ENCODE results near the gene TTC27.

The TTC27 gene

GRCh38 chr2:32711908-32712501 lies 84.2 kb downstream of the TTC27 start:
- TF ChIP-seq CTCF (IDR thresholded peaks at IDR 0.05), result no peak
- no peak overlapping the region for H3K27ac ChIP-seq

- H3K27ac ChIP-seq, result no peak overlapping the region
- no peak for TF ChIP-seq ZFX (IDR thresholded peaks at IDR 0.05; ENCODE audit: borderline replicate concordance)
- TF ChIP-seq CTCF (IDR thresholded peaks at IDR 0.05), result no peak
Observed at GRCh38 chr2:32712870-32713269, 85.0 kb downstream of the TTC27 start.

- H3K27ac ChIP-seq, result no peak overlapping the region
- no peak for TF ChIP-seq CTCF (IDR thresholded peaks at IDR 0.05)
- TF ChIP-seq ZFX (IDR thresholded peaks at IDR 0.05; ENCODE audit: borderline replicate concordance), result no peak
Observed at GRCh38 chr2:32714521-32714920, 86.7 kb downstream of the TTC27 start.

- TF ChIP-seq ZFX (IDR thresholded peaks at IDR 0.05; ENCODE audit: borderline replicate concordance) (no peak), CTCF (IDR thresholded peaks at IDR 0.05) (no peak)
Observed at GRCh38 chr2:32715391-32715841, 87.6 kb downstream of the TTC27 start.

GRCh38 chr2:32715981-32716380 lies 88.1 kb downstream of the TTC27 start:
- H3K27ac ChIP-seq, result no peak overlapping the region
- TF ChIP-seq ZFX (IDR thresholded peaks at IDR 0.05; ENCODE audit: borderline replicate concordance) (no peak), CTCF (IDR thresholded peaks at IDR 0.05) (no peak)

More at GRCh38 chr2:32715391-32715841, 87.6 kb downstream of the TTC27 start:
- H3K27ac ChIP-seq, result no peak overlapping the region

GRCh38 chr2:32716598-32716997 lies 88.7 kb downstream of the TTC27 start:
- TF ChIP-seq CTCF (IDR thresholded peaks at IDR 0.05), result no peak
- TF ChIP-seq ZFX (IDR thresholded peaks at IDR 0.05; ENCODE audit: borderline replicate concordance), result no peak
- H3K27ac ChIP-seq, result no peak overlapping the region

GRCh38 chr2:32718752-32719151 lies 90.9 kb downstream of the TTC27 start:
- no peak overlapping the region for H3K27ac ChIP-seq
- TF ChIP-seq CTCF (IDR thresholded peaks at IDR 0.05), result no peak
- TF ChIP-seq ZFX (IDR thresholded peaks at IDR 0.05; ENCODE audit: borderline replicate concordance), result no peak

Measured in 22Rv1 (cell line).